Measurements from ENCODE around the gene HTRA3.

The HTRA3 gene

DNA sequence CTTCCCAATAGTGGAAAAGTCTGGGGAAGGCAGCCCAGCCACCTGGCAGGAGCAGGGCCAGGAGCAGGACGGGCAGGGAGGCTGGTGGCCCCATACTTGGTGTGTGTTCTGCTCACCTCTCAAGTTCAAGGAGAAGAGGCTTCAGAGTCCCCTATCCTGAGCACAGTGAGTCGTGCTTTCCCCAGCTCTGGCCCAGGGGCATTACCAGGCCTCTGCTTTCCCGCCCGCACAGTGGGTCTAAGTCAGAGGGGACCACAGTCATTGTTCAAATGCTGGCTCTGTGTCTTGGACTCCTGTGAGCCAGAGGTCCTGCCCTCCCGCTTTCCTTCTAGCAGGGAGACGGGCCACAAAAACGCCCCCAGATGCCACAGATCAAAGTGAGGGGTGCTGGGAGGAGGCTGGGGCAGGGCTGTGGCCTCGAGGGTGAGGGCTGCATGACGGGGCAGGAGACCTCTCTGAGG lies 27.6 kb downstream of the HTRA3 start:
- no peak for DNase-seq

GRCh38 chr4:8297691-8298485 lies 28.3 kb downstream of the HTRA3 start:
- DNase-seq, result no peak

DNA sequence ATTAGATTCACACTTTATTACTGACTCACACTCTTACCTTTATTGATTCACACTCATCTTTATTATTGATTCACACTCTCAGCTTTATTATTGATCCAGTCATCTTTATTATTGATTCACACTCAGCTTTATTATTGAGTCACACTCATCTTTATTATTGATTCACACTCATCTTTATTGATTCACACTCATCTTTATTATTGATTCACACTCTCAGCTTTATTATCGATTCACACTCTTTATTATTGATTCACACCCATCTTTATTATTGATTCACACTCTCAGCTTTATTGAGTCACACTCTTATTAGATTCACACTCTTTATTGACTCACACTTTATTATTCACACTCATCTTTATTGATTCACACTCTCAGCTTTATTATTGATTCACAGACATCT lies 31.3 kb downstream of the HTRA3 start:
- DNase-seq, result no peak

DNA sequence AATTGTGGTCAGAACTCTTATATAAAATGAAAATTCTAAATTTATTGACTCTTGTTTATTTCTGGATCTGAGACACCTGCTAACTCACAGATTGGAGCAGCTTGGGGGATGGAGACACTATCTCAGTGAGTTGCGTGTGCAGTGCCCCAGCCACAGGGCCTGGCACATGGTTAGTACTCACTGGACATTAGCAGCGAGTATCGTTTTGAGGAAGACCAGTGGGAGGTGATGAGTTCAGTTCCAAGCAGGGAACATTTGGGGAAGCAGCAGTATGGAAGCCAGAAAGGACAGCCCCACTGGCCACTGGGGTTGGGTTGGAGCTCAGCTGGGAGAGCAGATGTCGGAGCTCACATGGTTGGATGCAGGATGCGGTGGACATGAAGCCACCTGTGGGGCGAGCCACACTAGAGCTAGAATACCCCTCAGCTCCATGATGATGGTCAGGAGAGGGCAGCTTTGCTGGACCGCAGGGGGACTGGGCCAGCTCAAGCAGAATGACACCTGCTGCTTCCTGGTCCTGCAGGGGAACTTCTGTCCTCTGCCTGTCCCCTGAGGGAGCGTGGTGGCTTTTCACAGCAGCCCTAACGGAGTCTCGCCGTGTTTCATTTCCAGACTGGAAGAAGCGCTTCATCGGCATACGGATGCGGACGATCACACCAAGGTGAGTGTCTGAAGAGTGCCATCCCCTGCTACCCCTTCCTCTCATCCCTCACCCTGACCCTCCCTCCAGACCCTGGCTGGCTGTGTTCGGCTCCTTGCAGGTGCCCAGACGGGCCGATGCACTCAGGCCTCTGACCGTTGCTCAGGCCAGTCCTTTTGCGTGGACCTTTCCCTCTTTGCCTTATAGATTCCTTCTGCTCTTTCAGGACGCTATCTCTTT lies 32.5 kb downstream of the HTRA3 start:
- no peak for DNase-seq

- DNase-seq, result no peak
Observed at GRCh38 chr4:8303081-8303480, 33.5 kb downstream of the HTRA3 start.

- no peak for DNase-seq
Observed at GRCh38 chr4:8303485-8304281, 34.1 kb downstream of the HTRA3 start.

DNA sequence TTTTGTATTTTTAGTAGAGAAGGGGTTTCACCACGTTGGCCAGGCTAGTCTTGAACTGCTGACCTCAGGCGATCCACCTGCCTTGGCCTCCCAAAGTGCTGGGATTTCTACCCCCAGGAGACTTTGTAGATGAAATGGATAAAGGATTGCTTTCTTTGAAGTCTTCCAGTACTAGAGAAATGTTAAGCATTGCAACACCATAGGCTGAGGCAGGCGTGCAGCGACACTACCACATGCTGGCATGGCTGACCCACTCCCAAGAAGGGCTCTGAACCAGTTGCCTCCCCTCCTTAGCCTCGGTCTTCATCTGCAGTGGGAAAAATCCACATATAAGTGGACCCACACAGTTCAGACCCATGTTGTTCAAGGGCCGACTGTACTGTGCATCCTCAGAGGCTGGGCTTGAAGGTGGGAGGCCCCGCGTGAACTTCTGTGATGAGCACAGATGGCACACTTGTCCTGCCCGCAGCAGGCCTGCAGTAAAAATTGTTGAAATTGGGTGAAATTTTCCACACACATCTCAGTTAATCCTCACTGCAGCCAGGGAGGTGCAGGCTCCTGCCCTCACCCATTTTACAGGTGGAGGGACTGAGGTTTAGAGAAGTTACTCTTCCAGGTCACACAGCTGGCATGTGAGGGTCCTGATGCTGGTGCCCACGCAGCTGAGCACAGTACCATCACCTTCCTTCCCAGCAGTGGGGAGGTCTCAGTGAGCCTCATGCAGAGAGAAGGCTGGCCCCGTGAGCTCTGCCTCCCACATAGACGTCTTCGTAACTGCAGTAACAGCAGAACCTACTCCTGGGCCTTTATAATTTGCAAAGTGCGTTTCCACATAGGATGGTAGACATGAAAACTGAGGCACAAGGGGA lies 35.5 kb downstream of the HTRA3 start:
- DNase-seq, result no peak

GRCh38 chr4:8305851-8306471 lies 36.4 kb downstream of the HTRA3 start:
- DNase-seq, result no peak

- DNase-seq, result no peak
Observed at GRCh38 chr4:8306511-8307021, 37.0 kb downstream of the HTRA3 start.

DNA sequence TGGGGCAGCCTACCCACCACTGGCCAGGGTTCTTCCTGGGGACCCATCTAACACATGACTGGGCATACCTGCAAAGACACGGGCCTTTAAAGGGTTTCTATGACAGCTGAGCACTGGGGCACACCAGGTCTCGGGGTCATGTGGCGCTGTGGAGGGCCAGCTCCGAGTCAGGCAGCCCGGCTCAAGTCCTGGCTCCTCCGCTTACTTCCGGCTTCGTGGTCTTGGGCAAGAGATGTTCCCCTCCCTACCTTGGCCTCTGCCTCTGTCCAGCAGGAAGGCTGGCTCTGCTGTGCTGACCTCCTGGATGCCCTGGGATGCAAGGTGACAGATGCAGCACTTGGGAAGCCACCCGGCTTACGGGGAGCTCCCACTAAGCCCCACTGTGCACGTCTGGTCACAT lies 37.6 kb downstream of the HTRA3 start:
- no peak for DNase-seq

DNA sequence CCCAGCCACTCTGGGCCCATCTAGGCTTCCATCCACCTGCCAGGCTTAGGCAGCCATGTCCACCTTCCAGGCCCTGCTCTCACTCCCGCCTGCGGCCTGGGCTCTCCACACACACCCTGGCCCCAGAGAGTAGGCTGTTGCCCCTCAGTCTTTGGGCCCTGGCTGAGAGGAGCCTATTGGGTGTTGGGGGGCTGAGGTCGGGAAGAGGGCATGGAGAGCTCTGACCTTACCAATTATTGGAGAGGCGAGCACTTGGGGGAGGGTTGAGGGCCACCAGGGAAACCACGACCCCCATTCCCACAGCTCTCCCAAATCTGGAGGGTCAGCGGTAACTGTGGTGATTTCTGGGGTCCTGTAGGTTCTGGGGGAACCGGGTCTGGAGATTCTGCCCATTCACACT lies 38.2 kb downstream of the HTRA3 start:
- DNase-seq, result no peak

DNA sequence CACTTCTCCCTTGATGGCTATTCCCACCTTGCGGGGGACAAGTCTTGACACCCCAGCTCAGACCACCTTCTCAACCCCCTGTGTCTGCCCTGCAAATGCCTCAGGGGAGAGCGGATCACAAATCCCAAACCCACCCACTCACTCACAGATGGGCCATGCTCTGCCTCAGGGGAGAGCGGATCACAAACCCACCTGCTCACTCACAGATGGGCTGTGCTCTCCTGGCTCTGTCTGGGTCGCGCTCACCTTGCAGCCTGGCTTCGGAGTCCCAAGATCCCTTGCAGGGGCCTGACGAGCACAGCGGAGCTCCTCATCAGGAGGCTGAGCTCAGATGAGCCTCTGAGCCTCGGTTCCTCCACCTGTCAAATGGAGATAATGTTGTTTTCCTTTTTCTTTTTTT lies 38.6 kb downstream of the HTRA3 start:
- no peak for DNase-seq

GRCh38 chr4:8308856-8309771 lies 39.6 kb downstream of the HTRA3 start:
- DNase-seq, result no peak

DNA sequence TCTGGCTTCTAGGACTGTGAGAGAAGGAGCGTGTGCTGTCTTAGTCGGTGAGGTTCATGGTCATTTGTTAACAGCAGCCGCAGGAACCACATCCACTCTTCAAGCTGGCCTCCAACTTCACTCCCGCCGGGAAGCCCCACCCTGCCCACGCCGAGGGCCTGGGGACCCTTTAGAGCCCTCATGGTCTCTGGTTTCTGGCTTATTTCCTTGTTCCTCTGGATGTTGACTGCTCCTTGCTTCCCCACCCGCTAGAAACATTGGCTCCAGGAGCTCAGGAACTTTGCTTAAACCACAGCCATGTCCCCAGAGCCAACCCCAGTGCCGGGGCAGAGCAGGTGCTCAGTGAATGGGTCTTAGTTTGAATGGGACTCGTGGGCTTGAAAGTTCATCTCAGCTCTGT lies 40.8 kb downstream of the HTRA3 start:
- no peak for DNase-seq

DNA sequence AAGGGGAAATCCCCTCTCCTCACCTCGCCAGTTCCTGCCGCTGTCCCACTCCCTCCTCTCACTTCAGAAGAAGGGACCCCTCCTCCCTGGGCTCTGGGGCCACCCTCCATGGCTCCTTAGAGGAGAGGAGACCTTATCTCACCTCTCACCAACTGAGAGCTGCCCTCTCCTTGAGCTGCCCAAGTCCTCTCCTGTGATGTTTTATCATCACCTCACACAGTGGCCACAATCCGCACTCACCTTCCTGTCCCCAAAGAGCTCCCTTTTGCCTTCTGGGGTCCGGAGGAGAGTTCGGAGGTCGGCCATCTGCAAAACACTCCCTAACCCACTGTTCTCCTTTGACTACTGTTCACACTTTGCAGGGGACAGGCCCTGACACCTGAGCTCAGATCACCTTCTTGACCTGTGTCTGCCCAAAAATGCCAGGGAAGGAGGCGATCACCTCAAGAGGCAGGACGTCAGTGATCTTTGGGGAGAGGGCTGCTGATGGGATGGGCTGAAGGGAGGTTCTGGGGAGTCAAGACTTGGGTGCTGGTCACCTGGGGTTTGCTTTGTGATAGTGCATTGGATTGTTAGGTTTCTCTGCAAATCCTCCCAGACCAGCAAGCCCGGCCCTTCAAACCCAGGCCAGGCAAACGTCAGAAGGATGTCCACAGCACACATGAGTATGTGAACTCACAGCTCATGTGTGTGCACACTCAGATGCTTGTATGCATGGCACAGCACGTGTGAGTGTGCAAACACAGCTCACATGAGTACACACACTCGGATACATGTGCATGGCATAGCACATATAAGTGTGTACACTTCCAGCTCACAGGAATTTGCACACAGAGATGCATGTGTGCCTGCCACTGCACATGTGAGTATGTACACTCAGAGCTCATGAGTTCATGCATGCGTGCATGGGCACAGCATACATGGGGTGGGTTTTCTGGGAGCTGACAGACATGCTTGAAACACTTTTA lies 41.8 kb downstream of the HTRA3 start:
- DNase-seq, result no peak

DNA sequence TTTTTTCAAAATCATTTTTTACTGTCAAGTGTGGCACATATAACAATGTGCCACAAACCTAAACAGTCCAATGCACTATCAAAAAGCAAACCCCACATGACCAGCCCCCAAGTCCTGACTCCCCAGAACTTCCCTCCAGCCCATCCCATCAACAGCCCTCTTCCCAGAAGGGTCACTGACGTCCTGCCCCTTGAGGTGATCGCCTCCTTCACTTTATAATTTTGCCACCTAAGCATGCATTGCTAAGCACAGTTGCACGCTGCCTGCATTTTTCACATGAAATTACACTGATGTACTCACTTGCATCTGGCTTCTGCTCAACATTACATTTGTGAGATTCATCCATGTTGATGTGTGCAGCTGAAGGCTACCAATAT lies 42.5 kb downstream of the HTRA3 start:
- no peak for DNase-seq

DNA sequence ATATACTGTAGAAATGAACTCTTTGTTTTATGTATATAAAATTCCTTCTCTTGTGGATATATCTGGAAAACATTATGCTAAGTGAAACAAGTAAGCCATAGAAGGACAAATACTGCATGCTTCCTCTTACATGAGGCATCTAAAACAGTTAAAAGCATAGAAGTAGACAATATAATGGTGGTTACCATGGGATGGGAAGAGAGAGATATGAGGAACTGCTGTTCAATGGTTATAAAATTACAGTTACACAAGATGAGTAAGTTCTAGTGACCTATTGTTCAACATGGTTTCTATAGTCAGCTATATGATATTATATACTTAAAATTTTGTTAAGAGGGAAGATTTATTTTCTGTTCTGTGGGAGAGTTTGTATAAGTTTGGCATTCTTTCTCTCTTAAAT lies 43.4 kb downstream of the HTRA3 start:
- DNase-seq, result no peak

GRCh38 chr4:8314691-8315255 lies 45.2 kb downstream of the HTRA3 start:
- no peak for DNase-seq

Data from NK-92 treated with Interleukin-12 subunit alpha and Interleukin-12 subunit beta, amount 100 ng/mL, for 24 hours (cell line).